ENCODE results near the gene EIF2D. TPM values are rescaled to one million over a fixed set of nuclear protein-coding genes. Genes with fewer than 3 reads are reported as not detected.

EIF2D gene
- total and polyA plus RNA-seq, 9 of the 15 experiments (the other 6 are each of a cell fraction or from before 2014, with no cell fraction given), result 81.1 to 138 (median 93.9) TPM

DNA sequence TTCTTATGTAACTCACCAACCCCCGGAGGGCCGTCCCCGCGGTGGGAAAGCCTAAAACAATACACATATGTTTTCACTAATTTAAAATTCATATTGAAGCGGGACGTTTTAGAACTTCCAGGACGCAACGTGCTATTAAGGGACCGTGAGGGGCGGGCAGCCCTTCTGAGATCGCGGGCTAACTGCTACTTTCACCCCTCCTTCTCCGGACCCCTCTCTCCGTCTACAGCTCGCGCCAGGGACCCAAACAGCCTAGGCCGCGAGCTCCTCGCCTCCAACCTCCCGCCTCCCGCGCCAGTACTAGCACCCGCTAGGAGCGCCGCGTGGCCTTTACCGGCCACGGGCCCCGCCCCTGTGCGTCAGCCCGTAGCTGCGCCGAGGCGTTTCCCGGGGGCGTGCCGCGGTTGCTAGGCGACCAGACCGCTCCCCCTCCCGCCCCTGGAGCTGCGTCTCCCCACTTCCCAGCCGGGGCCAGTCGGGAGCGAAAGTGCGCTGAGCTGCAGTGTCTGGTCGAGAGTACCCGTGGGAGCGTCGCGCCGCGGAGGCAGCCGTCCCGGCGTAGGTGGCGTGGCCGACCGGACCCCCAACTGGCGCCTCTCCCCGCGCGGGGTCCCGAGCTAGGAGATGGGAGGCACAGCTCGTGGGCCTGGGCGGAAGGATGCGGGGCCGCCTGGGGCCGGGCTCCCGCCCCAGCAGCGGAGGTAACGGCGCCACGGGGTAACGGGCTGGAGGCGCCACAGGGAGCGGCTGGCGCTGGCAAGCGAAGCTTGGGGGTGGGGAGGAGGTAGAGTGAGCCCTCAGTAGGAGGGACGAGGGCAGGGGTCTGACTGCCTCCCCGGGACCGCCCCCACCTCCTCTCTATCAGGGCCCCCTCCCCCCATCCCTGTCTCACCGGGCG, 23.1 kb upstream of the EIF2D start, which contains the start of gene DYRK3 (continued):
- TF ChIP-seq, protein P1, sequence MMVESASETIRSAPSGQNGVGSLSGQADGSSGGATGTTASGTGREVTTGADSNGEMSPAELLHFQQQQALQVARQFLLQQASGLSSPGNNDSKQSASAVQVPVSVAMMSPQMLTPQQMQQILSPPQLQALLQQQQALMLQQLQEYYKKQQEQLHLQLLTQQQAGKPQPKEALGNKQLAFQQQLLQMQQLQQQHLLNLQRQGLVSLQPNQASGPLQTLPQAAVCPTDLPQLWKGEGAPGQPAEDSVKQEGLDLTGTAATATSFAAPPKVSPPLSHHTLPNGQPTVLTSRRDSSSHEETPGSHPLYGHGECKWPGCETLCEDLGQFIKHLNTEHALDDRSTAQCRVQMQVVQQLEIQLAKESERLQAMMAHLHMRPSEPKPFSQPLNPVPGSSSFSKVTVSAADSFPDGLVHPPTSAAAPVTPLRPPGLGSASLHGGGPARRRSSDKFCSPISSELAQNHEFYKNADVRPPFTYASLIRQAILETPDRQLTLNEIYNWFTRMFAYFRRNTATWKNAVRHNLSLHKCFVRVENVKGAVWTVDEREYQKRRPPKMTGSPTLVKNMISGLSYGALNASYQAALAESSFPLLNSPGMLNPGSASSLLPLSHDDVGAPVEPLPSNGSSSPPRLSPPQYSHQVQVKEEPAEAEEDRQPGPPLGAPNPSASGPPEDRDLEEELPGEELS (CRISPR knock-in tag; IDR thresholded peaks at IDR 0.05; ENCODE audit: borderline replicate concordance), result peak; percentile 50; the same call in 1 of the 2 replicates
- TF ChIP-seq HSF4 (CRISPR knock-in tag; IDR thresholded peaks at IDR 0.05; ENCODE audit: borderline replicate concordance) (no peak), ELF2 (CRISPR knock-in tag; IDR thresholded peaks at IDR 0.05) (no peak), NR2F6 (CRISPR knock-in tag; IDR thresholded peaks at IDR 0.05) (no peak), RAD51 (IDR thresholded peaks at IDR 0.05; ENCODE audit: borderline replicate concordance, low read depth) (no peak), SIN3B (IDR thresholded peaks at IDR 0.05; ENCODE audit: low read depth) (peak; percentile 36; the same call in 1 of the 2 replicates), STAG1 (CRISPR knock-in tag; IDR thresholded peaks at IDR 0.05; ENCODE audit: borderline replicate concordance) (0 out of 2 replicates have a peak, but pooled peaks have one; percentile 24), GATAD2A (IDR thresholded peaks at IDR 0.05) (peak; percentile 80), ARID2 (IDR thresholded peaks at IDR 0.05) (peak; percentile 64; the same call in 1 of the 2 replicates), GATAD2B (IDR thresholded peaks at IDR 0.05; ENCODE audit: borderline replicate concordance) (no peak)
- TF ChIP-seq, protein P2, sequence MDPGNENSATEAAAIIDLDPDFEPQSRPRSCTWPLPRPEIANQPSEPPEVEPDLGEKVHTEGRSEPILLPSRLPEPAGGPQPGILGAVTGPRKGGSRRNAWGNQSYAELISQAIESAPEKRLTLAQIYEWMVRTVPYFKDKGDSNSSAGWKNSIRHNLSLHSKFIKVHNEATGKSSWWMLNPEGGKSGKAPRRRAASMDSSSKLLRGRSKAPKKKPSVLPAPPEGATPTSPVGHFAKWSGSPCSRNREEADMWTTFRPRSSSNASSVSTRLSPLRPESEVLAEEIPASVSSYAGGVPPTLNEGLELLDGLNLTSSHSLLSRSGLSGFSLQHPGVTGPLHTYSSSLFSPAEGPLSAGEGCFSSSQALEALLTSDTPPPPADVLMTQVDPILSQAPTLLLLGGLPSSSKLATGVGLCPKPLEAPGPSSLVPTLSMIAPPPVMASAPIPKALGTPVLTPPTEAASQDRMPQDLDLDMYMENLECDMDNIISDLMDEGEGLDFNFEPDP (CRISPR knock-in tag; IDR thresholded peaks at IDR 0.05), result no peak
- TF ChIP-seq, protein P3, sequence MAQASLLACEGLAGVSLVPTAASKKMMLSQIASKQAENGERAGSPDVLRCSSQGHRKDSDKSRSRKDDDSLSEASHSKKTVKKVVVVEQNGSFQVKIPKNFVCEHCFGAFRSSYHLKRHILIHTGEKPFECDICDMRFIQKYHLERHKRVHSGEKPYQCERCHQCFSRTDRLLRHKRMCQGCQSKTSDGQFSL (CRISPR knock-in tag; IDR thresholded peaks at IDR 0.05), result peak; percentile 72; the same call in 1 of the 2 replicates
- TF ChIP-seq, protein P3 (tag; IDR thresholded peaks at IDR 0.05), result peak in 1 of 2 experiments; percentile 21; a peak in 1 of 4 replicates
- TF ChIP-seq, protein P4, sequence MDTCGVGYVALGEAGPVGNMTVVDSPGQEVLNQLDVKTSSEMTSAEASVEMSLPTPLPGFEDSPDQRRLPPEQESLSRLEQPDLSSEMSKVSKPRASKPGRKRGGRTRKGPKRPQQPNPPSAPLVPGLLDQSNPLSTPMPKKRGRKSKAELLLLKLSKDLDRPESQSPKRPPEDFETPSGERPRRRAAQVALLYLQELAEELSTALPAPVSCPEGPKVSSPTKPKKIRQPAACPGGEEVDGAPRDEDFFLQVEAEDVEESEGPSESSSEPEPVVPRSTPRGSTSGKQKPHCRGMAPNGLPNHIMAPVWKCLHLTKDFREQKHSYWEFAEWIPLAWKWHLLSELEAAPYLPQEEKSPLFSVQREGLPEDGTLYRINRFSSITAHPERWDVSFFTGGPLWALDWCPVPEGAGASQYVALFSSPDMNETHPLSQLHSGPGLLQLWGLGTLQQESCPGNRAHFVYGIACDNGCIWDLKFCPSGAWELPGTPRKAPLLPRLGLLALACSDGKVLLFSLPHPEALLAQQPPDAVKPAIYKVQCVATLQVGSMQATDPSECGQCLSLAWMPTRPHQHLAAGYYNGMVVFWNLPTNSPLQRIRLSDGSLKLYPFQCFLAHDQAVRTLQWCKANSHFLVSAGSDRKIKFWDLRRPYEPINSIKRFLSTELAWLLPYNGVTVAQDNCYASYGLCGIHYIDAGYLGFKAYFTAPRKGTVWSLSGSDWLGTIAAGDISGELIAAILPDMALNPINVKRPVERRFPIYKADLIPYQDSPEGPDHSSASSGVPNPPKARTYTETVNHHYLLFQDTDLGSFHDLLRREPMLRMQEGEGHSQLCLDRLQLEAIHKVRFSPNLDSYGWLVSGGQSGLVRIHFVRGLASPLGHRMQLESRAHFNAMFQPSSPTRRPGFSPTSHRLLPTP (IDR thresholded peaks at IDR 0.05; ENCODE audit: borderline replicate concordance, extremely low read depth, insufficient read length), result no peak
